HepG2 (cell line): ENCODE results near the gene HIPK4. TPM values are rescaled to one million over a fixed set of nuclear protein-coding genes. Genes with fewer than 3 reads are reported as not detected.

Experiments used
- ATF7-NPFF ChIP-seq: sonication (generic); formaldehyde crosslinking; IDR thresholded peaks from 2 replicates; pipeline ENCODE4 v1.8.1; 2023; ENCODE audit warnings: mild to moderate bottlenecking, low read depth, missing genetic modification reagents, moderate library complexity
- EED ChIP-seq: sonication (generic); formaldehyde crosslinking; IDR thresholded peaks from 2 replicates; pipeline ENCODE4 v1.5.0; 2020; ENCODE audit warnings: mild to moderate bottlenecking, missing genetic modification reagents
- FOXA3 ChIP-seq: IDR thresholded peaks from 2 replicates; pipeline ENCODE4 v1.6.1; 2016; ENCODE audit warnings: missing genetic modification reagents, missing compliant biosample characterization
- HHEX ChIP-seq: IDR thresholded peaks from 2 replicates; pipeline ENCODE4 v1.6.1; 2016; ENCODE audit warnings: control low read depth
- JARID2 ChIP-seq: sonication (generic); formaldehyde crosslinking; IDR thresholded peaks from 2 replicates; pipeline ENCODE4 v1.8.1; 2023; ENCODE audit warnings: missing genetic modification reagents, inconsistent platforms; ENCODE audit not compliant: insufficient replicate concordance
- MEIS2 ChIP-seq: sonication (generic); formaldehyde crosslinking; IDR thresholded peaks from 2 replicates; pipeline ENCODE4 v1.9.0; 2021; ENCODE audit warnings: mild to moderate bottlenecking, missing genetic modification reagents
- RBM22 ChIP-seq: fragments of 200-400 bp; formaldehyde crosslinking; optimal IDR thresholded peaks from 2 replicates; pipeline ENCODE3; 2017; ENCODE audit warnings: mild to moderate bottlenecking, low read length, moderate library complexity
- RFX5 ChIP-seq: IDR thresholded peaks from 2 replicates; pipeline ENCODE4 v1.6.1; 2011; ENCODE audit warnings: low read depth, low read length, improper control_type of control experiment
- RNF2 ChIP-seq: fragments of 450-650 bp; conservative IDR thresholded peaks from 2 replicates; pipeline ENCODE4 v1.6.1; 2016; ENCODE audit warnings: low read depth
- SP1 ChIP-seq, 2 experiments: fragments of 450-650 bp in 1 of 2; sonication (generic) in 1 of 2; formaldehyde crosslinking in 1 of 2; IDR thresholded peaks; 2 replicates each; pipeline versions ENCODE4 v1.4.0 to v1.6.1; 2016 to 2020; ENCODE audit warnings: missing genetic modification reagents in 1 of 2
- TEAD3 ChIP-seq: optimal IDR thresholded peaks from 2 replicates; pipeline ENCODE3; 2016; ENCODE audit warnings: borderline replicate concordance
- TOPORS ChIP-seq: sonication (generic); formaldehyde crosslinking; IDR thresholded peaks from 2 replicates; pipeline ENCODE4 v1.8.0; 2023; ENCODE audit warnings: mild to moderate bottlenecking, missing genetic modification reagents
- ZBTB3 ChIP-seq: sonication (generic); formaldehyde crosslinking; IDR thresholded peaks from 2 replicates; pipeline ENCODE4 v1.4.0; 2020; ENCODE audit warnings: low read depth, mild to moderate bottlenecking, moderate library complexity, missing genetic modification reagents, borderline replicate concordance
- ZFP1 ChIP-seq: IDR thresholded peaks from 2 replicates; pipeline ENCODE4 v1.6.1; 2016
- ZNF12 ChIP-seq: sonication (generic); formaldehyde crosslinking; IDR thresholded peaks from 2 replicates; pipeline ENCODE4 v1.5.0; 2020; ENCODE audit warnings: missing genetic modification reagents
- ZNF207 ChIP-seq: fragments of 450-650 bp; IDR thresholded peaks from 2 replicates; pipeline ENCODE4 v1.6.1; 2016; ENCODE audit warnings: antibody characterized with exemption, borderline replicate concordance
- ZNF431 ChIP-seq: sonication (generic); formaldehyde crosslinking; IDR thresholded peaks from 2 replicates; pipeline ENCODE4 v1.9.0; 2022; ENCODE audit warnings: missing genetic modification reagents, low read depth, mild to moderate bottlenecking, borderline replicate concordance
- ZNF512 ChIP-seq: sonication (generic); formaldehyde crosslinking; IDR thresholded peaks from 2 replicates; pipeline ENCODE4 v1.4.0; 2020; ENCODE audit warnings: mild to moderate bottlenecking, missing genetic modification reagents
- ZNF672 ChIP-seq: sonication (generic); formaldehyde crosslinking; IDR thresholded peaks from 2 replicates; pipeline ENCODE4 v1.8.1; 2022; ENCODE audit warnings: missing genetic modification reagents
- ZNF7 ChIP-seq: IDR thresholded peaks from 2 replicates; pipeline ENCODE4 v1.6.1; 2016; ENCODE audit warnings: missing biosample characterization, missing genetic modification reagents
- ZNF770 ChIP-seq: sonication (generic); formaldehyde crosslinking; IDR thresholded peaks from 2 replicates; pipeline ENCODE4 v1.5.0; 2020; ENCODE audit warnings: mild to moderate bottlenecking, missing genetic modification reagents
- polyA plus RNA-seq, 8 experiments: library from polyadenylated mRNA; depleted of rRNA in 3 of 8; stranded (reverse) in 7 of 8; unstranded in 1 of 8; fragments of >200 nt; fragmentation: Illumina TruSeq in 4 of 8; extraction: Trizol in 4 of 8; gene quantifications; 2 replicates each; pipeline versions ENCODE4 v1.2.1 to v1.2.3, GENCODE V29; 2011 to 2016; ENCODE audit warnings: low read depth in 4 of 8, missing spikeins in 1 of 8, mixed read lengths in 1 of 8; ENCODE audit not compliant: insufficient read depth in 1 of 8
- total RNA-seq, 5 experiments: library from RNA; depleted of rRNA; stranded (reverse); fragments of >200 nt; fragmentation: Illumina TruSeq; extraction: Trizol; gene quantifications; 2 replicates each; pipeline ENCODE4 v1.2.3, GENCODE V29; 2016; ENCODE audit warnings: low read depth in 1 of 5
- TF ChIP-seq, protein P1 (sequence below): sonication (generic); formaldehyde crosslinking; IDR thresholded peaks from 2 replicates; pipeline ENCODE4 v1.5.1; 2020; ENCODE audit warnings: mild to moderate bottlenecking, missing genetic modification reagents, borderline replicate concordance

Gene HIPK4
- total and polyA plus RNA-seq, 2 of the 13 experiments (the other 11 are each of a cell fraction or from before 2014, with no cell fraction given): 0.03 TPM; not detected in 1

DNA sequence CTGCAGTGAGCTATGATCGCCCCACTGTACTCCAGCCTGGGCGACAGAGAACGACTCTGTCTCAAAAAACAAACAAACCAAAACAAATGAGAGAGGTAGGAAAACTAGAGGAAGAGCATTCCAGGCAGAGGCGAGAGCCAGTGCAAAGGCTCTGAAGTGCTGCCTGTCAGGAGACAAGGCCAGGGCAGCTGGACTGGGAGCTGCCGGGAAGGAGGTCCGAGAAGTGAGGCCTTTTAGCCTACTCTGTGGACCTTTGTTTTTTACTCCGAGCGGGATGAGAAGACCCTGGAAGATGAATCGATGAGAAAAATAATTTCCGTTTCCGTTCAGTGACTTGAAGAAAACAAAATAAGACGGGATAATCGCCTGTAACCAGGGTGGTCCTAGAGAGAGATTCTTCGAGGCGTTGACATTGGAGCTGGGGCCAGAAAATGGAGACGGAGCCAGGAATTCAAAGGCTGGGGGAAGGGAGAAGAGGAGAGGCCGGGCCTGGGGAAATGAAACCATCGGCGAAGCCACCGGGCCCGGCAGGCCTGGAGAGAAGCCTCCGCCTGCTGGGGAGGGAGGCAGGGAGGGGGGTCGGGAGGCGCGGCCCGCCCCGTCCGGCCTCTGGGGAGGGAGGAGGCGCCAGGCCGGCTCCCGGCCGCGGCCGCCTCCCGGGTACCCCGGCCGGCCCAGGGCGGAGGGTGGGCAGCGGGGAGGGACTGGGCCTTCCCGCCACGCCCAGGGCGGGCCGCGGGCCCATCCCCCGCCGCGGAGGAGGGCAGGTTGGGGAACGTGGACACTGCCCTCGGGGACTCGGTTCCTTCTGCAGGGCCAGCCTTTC is 43.6 kb upstream of the HIPK4 start (continued):
- TF ChIP-seq RBM22 (no peak), ATF7-NPFF (CRISPR knock-in tag) (no peak), ZNF431 (CRISPR knock-in tag) (no peak), SP1 (IDR thresholded peaks at IDR 0.05) (no peak), SP1 (CRISPR knock-in tag; IDR thresholded peaks at IDR 0.05) (peak; percentile 65), ZNF512 (CRISPR knock-in tag) (no peak), MEIS2 (no peak; the same call in 1 of the 2 replicates), FOXA3 (CRISPR knock-in tag) (0 out of 2 replicates have a peak, but pooled peaks have one; percentile 6), ZNF7 (CRISPR knock-in tag) (no peak), ZFP1 (CRISPR knock-in tag) (no peak), EED (no peak), RFX5 (no peak), TOPORS (CRISPR knock-in tag) (no peak), ZNF12 (no peak), ZNF770 (peak; percentile 53; the same call in 1 of the 2 replicates), ZNF207 (no peak), ZNF672 (CRISPR knock-in tag) (no peak), RNF2 (no peak), HHEX (CRISPR knock-in tag) (no peak), ZBTB3 (CRISPR knock-in tag) (0 out of 2 replicates have a peak, but pooled peaks have one; percentile 26), JARID2 (CRISPR knock-in tag) (no peak), TEAD3 (CRISPR knock-in tag) (peak; percentile 85)
- TF ChIP-seq, protein P1, sequence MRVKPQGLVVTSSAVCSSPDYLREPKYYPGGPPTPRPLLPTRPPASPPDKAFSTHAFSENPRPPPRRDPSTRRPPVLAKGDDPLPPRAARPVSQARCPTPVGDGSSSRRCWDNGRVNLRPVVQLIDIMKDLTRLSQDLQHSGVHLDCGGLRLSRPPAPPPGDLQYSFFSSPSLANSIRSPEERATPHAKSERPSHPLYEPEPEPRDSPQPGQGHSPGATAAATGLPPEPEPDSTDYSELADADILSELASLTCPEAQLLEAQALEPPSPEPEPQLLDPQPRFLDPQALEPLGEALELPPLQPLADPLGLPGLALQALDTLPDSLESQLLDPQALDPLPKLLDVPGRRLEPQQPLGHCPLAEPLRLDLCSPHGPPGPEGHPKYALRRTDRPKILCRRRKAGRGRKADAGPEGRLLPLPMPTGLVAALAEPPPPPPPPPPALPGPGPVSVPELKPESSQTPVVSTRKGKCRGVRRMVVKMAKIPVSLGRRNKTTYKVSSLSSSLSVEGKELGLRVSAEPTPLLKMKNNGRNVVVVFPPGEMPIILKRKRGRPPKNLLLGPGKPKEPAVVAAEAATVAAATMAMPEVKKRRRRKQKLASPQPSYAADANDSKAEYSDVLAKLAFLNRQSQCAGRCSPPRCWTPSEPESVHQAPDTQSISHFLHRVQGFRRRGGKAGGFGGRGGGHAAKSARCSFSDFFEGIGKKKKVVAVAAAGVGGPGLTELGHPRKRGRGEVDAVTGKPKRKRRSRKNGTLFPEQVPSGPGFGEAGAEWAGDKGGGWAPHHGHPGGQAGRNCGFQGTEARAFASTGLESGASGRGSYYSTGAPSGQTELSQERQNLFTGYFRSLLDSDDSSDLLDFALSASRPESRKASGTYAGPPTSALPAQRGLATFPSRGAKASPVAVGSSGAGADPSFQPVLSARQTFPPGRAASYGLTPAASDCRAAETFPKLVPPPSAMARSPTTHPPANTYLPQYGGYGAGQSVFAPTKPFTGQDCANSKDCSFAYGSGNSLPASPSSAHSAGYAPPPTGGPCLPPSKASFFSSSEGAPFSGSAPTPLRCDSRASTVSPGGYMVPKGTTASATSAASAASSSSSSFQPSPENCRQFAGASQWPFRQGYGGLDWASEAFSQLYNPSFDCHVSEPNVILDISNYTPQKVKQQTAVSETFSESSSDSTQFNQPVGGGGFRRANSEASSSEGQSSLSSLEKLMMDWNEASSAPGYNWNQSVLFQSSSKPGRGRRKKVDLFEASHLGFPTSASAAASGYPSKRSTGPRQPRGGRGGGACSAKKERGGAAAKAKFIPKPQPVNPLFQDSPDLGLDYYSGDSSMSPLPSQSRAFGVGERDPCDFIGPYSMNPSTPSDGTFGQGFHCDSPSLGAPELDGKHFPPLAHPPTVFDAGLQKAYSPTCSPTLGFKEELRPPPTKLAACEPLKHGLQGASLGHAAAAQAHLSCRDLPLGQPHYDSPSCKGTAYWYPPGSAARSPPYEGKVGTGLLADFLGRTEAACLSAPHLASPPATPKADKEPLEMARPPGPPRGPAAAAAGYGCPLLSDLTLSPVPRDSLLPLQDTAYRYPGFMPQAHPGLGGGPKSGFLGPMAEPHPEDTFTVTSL (CRISPR knock-in tag): no peak
